ENCODE data around the gene TTC27.

GRCh38 chr2:32807662-32808061, 179.8 kb downstream of the TTC27 start:
- TF ChIP-seq POLR2A (IDR thresholded peaks at IDR 0.05) (no peak), CTCF (IDR thresholded peaks at IDR 0.05 in 4 of 5, conservative IDR thresholded peaks at IDR 0.05 in 1 of 5) (no peak)

Measured in gastrocnemius medialis (tissue), 4 donors.